Measurements from ENCODE around the gene OPN1SW.

Gene OPN1SW

DNA sequence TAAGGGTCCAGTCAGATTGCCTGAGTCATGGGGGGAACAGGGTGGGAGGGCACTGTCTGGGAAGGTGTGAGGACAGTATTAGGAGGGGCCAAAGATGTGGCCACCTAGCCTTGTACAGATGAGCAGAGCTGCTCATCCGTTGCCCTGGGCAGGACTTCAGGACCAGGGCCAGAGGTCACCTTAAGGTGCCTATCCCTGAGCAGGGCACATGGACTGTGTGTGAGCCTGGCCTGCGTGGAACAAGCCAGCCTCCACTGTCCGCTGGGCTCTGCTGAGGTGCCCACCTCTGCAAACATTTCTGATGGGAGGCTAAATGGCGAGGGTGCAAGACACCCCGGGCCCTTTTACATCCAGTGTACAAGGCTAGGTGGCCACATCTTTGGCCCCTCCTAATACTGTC lies 3.4 kb upstream of the OPN1SW start:
- Mint-ChIP-seq H3K27me3 (ENCODE audit: low read depth) (no peaks in the 10 kb centered on the region), H3K9me3 (peaks cover 16% of the 10 kb centered on the region), H3K27ac (no peak overlapping the region), H3K4me1 (peaks cover 12% of the 10 kb centered on the region), H3K4me3 (no peak overlapping the region), H3K36me3 (ENCODE audit: low read depth) (peaks cover 28% of the 10 kb centered on the region)
- TF ChIP-seq, protein P1, sequence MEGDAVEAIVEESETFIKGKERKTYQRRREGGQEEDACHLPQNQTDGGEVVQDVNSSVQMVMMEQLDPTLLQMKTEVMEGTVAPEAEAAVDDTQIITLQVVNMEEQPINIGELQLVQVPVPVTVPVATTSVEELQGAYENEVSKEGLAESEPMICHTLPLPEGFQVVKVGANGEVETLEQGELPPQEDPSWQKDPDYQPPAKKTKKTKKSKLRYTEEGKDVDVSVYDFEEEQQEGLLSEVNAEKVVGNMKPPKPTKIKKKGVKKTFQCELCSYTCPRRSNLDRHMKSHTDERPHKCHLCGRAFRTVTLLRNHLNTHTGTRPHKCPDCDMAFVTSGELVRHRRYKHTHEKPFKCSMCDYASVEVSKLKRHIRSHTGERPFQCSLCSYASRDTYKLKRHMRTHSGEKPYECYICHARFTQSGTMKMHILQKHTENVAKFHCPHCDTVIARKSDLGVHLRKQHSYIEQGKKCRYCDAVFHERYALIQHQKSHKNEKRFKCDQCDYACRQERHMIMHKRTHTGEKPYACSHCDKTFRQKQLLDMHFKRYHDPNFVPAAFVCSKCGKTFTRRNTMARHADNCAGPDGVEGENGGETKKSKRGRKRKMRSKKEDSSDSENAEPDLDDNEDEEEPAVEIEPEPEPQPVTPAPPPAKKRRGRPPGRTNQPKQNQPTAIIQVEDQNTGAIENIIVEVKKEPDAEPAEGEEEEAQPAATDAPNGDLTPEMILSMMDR (IDR thresholded peaks at IDR 0.05; ENCODE audit: unreplicated experiment in 3 of 3): no peak

DNA sequence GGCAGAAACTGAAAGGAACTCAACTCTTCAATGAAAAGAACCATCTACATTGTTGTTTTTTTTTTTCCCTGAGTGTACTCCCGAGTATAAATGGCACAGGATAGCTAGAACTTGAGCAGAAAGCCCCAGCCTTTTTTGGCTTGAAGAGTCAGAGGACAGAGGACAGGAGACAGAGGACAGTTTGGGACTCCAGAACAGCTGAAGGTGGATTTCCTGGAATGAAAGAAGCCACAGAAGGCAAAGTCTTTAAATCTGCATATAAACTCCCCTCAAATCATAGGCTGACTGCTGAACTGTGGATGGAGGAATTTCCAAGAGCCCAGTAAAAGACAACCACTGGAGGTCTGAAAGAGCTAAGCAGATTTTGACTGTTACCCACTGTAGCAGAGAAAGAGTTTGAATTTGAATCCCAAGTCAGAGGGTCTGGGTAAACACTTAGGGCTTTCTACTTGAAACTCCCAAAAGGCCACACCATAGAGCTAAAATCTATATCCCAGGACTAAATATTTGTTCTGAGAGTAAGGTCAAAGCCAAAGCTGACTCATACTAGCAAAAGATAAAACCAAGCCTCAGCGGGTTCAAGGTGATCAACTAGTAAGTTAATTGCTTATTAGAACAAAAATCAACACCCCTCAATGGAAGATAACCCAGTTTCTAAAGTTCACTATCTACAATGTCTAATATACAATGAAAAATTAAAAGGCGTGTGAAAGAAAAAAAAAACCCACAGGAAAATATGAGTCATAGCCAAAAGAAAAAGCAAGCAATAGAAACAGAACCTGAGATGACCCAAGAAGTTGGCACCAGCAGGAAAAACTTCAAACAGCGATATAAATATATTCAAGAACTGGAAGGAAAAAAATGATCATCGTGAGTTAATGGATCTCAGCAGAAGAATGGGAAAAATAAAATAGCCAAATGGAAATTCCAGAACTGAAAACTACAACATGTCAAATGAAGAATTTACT lies 1.8 kb upstream of the OPN1SW start:
- Mint-ChIP-seq H3K4me1 (no peaks in the 10 kb centered on the region), H3K27me3 (ENCODE audit: low read depth) (no peaks in the 10 kb centered on the region), H3K36me3 (ENCODE audit: low read depth) (peaks cover 41% of the 10 kb centered on the region), H3K27ac (no peak overlapping the region), H3K9me3 (peaks cover 18% of the 10 kb centered on the region), H3K4me3 (no peak overlapping the region)
- TF ChIP-seq, protein P1 (IDR thresholded peaks at IDR 0.05; ENCODE audit: unreplicated experiment in 3 of 3): no peak

DNA sequence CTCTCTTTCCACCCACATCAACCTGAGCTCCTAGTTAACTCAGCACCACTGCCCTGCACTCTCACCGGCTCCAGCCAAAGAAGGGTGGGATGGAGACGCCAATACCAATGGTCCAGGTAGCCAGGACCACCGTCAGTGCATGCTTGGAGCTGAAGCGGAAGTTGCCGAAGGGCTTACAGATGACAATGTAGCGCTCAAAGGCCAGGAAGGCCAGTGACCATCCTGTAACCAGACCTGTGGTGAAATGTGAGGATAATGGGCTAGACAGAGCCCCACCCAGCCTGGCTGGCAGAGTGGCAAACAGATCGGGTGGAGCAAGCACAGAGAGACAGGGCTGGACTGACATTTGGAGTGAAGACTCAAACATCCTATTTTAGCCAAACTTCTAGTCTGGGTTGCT lies 673 bp downstream of the OPN1SW start:
- Mint-ChIP-seq H3K36me3 (ENCODE audit: low read depth) (peaks cover 64% of the 10 kb centered on the region), H3K27me3 (ENCODE audit: low read depth) (no peaks in the 10 kb centered on the region), H3K9me3 (peaks cover 18% of the 10 kb centered on the region), H3K4me3 (no peak overlapping the region), H3K4me1 (peaks cover 7% of the 10 kb centered on the region), H3K27ac (no peak overlapping the region)
- TF ChIP-seq, protein P1 (IDR thresholded peaks at IDR 0.05; ENCODE audit: unreplicated experiment in 3 of 3): no peak

DNA sequence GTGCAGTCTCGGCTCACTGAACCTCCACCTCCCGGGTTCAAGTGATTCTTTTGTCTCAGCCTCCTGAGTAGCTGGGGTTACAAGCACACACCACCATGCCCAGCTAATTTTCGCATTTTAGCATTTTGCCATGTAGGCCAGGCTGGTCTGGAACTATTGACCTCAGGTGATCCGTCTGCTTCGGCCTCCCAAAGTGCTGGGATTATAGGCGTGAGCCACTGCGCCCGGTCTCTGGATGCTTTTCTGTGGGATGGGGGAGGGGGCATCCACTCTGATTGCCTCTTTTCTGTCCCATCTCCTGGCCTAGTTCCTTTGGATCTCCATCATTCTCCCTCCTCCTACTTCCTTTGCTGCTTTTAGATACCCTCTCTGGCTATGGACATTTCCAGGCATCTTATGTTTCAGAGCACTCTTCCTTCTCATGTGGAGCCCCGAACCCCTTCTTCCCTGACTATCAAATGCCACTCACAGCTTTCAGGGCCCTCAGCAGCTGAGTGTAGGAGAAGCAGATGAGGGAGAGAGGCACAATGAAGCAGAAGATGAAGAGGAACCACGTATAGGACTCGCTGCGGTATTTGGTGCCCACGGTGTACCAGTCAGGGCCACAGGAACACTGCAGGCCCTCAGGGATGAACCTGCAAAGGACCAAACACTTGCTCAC lies 1.4 kb downstream of the OPN1SW start:
- Mint-ChIP-seq H3K36me3 (ENCODE audit: low read depth) (peaks cover 71% of the 10 kb centered on the region), H3K4me3 (no peak overlapping the region), H3K27ac (no peak overlapping the region), H3K27me3 (ENCODE audit: low read depth) (no peaks in the 10 kb centered on the region), H3K4me1 (peaks cover 14% of the 10 kb centered on the region), H3K9me3 (peaks cover 18% of the 10 kb centered on the region)
- TF ChIP-seq, protein P1 (IDR thresholded peaks at IDR 0.05; ENCODE audit: unreplicated experiment in 3 of 3): no peak

DNA sequence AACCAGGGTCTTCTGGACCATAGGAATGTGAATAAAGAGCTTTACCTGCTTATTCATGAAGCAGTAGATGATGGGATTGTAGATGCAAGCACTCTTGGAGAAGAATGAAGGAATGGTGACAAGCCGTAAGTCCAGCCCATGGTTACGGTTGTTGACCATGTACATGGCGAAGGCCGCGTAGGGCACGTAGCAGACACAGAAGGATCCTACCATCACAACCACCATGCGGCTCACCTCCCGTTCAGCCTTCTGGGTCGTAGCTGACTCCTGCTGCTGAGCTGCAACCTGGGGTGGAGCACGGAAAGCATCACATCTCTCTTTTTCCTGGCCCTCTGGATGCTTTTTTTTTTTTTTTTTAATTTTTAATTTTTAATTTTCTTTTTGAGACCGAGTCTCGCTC lies 2.0 kb downstream of the OPN1SW start:
- Mint-ChIP-seq H3K27ac (no peak overlapping the region), H3K36me3 (ENCODE audit: low read depth) (peaks cover 77% of the 10 kb centered on the region), H3K4me3 (no peak overlapping the region), H3K4me1 (peaks cover 19% of the 10 kb centered on the region), H3K27me3 (ENCODE audit: low read depth) (no peaks in the 10 kb centered on the region), H3K9me3 (peaks cover 18% of the 10 kb centered on the region)
- TF ChIP-seq, protein P1 (IDR thresholded peaks at IDR 0.05; ENCODE audit: unreplicated experiment in 3 of 3): no peak

All from nephron (organoid).